ENCODE measurements around the gene IGSF9.

- TF ChIP-seq, protein P1, sequence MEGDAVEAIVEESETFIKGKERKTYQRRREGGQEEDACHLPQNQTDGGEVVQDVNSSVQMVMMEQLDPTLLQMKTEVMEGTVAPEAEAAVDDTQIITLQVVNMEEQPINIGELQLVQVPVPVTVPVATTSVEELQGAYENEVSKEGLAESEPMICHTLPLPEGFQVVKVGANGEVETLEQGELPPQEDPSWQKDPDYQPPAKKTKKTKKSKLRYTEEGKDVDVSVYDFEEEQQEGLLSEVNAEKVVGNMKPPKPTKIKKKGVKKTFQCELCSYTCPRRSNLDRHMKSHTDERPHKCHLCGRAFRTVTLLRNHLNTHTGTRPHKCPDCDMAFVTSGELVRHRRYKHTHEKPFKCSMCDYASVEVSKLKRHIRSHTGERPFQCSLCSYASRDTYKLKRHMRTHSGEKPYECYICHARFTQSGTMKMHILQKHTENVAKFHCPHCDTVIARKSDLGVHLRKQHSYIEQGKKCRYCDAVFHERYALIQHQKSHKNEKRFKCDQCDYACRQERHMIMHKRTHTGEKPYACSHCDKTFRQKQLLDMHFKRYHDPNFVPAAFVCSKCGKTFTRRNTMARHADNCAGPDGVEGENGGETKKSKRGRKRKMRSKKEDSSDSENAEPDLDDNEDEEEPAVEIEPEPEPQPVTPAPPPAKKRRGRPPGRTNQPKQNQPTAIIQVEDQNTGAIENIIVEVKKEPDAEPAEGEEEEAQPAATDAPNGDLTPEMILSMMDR (conservative IDR thresholded peaks at IDR 0.05 in 1 of 2, IDR thresholded peaks at IDR 0.05 in 1 of 2; ENCODE audit: extremely low read depth in 1 of 2, insufficient read depth in 1 of 2, low read depth in 1 of 2, low read length in 2 of 2), result no peak
- TF ChIP-seq EZH2 (IDR thresholded peaks at IDR 0.05; ENCODE audit: borderline replicate concordance, low read length), result no peak
Measured at GRCh38 chr1:159906960-159907359, 38.5 kb downstream of the IGSF9 start.

Measured in mammary epithelial cell (primary cell).